ENCODE data around the gene ADAMTSL1.

Gene ADAMTSL1

GRCh38 chr9:18463991-18464390 is 10.0 kb upstream of the ADAMTSL1 start:
- DNase-seq = no peak

- DNase-seq = no peak
Observed at GRCh38 chr9:18466101-18466500, 7.9 kb upstream of the ADAMTSL1 start.

DNA sequence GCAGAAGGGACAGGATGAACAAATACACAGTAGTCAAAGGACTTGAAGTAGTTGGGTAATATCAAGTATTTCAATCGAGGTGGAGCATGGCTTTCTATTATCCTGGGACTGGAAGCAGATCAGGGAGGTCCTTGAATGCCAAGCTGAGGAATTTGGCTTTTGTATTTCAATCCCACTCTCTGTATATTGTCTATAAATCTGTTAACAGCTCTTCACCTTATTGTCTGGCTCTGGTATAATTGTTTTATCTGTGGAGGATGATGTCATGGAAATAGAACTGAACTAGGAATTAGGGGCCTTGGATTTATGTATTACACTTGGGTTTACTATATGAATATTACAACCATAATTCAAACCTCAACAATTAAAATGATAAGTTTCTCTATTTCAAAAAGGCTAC is 6.3 kb upstream of the ADAMTSL1 start:
- DNase-seq = no peak

GRCh38 chr9:18472435-18472834 is 1.5 kb upstream of the ADAMTSL1 start:
- no peak for DNase-seq

DNA sequence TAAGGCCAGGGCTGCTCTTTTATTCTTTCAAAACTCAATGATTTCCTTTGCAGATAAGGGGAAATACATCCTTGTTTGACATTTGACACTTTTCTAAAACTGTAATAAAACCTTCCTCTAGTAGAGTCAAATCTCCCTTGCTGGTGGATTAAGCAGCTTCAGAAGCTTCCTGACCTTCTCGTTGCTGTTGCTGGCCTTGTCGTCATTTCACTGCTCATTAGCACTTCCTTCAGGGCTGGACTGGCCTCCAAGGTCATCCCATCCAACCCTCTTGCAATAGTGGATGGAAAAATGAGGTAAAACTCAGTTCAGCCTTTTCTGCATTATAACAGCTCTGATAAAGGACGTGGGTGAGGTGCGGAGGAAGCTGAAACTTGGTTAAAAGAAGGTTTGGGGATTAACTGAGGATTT is 1.1 kb upstream of the ADAMTSL1 start:
- no peak for DNase-seq

GRCh38 chr9:18474783-18475182 is 830 bp downstream of the ADAMTSL1 start:
- no peak for DNase-seq

- no peak for DNase-seq
Observed at GRCh38 chr9:18477121-18477660, 3.2 kb downstream of the ADAMTSL1 start.

GRCh38 chr9:18477719-18478118 is 3.8 kb downstream of the ADAMTSL1 start:
- DNase-seq = no peak

DNA sequence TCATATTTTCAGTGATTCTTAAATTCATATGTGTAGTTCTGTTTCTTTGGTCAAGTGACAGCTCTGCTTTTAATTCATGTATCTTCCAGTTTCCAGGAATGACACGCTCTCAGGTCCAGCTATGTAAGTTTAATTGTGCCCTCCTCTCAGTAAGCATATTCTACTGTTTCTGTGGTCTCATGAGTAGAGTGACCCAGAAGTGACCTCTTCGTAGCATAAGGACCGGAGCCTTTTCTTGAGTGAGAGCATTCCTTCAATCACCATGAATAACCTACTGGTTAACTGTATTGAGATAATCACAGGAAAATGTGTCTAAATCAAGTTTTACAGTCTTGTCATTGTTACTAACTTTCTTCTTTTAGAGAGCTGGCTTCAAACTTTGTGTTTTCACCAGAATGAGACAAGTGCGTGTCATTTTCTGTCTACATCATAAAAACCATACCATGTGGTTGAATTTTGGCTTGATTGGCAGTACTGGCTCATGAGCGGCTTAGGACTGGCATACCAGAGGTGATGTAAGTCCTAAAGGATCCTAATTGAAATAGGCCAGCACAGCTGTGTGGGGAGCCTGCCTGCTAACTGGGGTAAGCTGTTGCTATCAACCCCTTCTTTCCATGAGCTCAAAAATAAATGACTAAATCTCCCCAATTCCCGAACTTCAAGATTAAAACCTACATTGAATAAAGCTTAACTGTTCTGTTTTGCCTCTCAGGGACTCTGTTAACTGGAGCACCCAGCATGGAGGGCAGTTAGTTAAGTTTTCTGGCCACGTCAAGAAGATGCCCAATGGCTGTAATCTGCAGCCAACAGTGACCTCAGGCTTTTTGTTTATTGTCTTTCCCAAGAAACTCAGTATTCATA is 4.8 kb downstream of the ADAMTSL1 start:
- DNase-seq = no peak

DNA sequence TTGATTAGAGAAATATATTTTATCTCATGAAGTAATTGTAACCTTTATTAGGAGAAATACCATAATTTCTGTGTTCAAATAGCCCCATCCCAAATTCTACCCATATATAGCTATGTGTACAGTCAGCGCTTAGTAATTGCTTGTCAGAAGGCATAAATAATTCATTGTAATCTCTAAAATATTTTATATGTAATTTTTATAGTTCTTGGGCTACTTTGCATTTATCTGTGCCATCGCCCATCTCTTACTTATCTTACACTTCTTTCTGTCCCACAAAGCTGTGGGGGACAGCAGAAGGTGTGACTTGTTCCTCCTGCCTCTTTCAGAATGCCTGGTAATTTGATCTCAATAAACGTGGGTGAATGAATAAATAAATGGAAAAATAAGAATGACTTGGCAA is 5.5 kb downstream of the ADAMTSL1 start:
- DNase-seq = no peak

DNA sequence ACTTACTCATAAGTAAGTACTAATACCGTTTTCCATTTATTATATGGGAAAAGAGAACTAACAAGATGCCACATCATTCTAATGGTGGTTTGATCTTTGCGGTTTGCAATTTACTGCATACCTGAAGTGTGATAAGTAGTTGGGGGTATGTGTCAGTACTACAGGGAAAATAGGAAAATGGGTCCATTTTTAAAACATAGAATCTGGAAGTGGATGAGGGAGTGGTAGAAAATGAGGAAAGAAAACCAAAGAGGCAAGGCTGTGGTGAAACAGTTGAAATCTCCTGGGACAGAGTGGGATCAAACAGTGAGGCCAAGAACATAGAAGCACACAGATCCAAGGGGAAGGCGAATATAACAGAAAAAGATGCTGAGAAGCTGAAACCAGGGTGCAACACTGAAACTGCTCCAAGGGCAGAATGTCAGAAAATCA is 6.7 kb downstream of the ADAMTSL1 start:
- DNase-seq = no peak

GRCh38 chr9:18482371-18482770 is 8.4 kb downstream of the ADAMTSL1 start:
- no peak for DNase-seq

- no peak for DNase-seq
Observed at GRCh38 chr9:18485714-18486113, 11.8 kb downstream of the ADAMTSL1 start.

DNA sequence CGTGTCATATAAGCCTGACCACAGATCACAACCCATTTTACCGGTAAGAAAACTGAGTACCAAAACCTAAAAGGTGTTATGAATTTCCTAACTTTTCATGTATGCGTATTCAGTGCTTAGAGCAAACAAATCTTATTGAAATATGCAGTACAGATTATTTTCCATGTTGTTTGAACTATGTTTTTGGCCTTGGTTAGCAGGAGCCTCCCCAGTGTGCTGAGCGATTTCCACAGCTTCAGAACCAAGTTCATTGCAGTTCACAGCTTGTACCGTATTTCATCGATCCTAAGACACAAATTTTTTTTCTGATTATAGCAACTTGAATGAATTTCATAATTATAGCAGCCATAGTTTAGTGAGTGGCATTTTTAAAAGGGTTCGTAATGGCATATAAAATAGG is 13.7 kb downstream of the ADAMTSL1 start:
- DNase-seq = no peak

- no peak for DNase-seq
Observed at GRCh38 chr9:18488886-18489285, 14.9 kb downstream of the ADAMTSL1 start.

DNA sequence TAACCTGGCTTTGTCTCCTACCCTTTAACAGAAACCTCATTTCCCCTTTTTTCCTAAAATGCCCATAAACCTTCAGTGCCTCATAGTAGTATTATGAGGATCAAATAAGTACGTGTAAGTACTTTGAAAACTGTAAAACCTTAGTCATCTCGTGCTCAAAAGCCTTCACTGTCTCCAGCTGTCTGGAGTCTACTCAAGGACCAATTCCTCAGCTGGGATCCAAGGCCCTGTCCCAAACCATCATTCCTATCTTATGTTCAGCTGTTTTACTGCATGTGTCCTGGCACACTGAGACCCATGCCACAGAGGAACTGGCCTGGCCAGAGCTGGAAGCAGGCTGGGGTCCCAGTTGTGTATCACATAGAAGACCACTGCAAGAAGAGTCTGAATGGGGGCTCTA is 15.9 kb downstream of the ADAMTSL1 start:
- no peak for DNase-seq

DNA sequence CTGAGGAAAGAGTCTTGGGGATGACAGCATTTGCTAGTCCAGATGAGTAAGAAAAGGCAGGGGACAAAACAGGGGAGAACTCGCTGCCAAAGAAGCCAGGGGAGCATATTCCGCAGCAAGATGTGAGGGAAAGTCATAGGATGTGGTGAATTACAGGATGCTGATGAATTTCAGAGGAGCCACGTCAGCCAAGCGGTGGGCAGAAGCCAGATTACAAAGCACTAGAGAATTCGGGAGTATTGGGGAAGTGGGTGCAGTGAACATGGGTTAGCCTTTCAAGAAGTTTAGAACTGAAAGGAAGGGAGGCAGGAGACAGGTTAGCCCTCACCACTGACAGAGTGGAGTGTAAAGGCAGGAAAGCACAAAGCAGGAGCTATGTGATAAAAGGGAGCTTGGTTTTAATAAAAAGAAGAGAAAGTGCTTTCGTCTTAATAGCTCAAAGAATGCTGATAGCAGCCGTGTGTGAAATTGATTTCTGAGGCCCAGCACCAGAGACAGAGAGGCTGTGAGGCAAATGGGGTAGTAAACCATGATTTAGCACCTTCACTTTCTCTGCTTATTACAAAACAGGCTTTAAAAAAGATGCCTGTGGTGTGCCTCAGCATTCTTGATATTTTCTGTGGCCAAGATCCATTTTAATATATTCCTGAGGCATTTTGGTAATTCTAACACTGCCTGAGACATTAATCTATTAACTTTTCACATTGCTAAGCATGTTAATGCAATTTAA is 16.9 kb downstream of the ADAMTSL1 start:
- DNase-seq = no peak

DNA sequence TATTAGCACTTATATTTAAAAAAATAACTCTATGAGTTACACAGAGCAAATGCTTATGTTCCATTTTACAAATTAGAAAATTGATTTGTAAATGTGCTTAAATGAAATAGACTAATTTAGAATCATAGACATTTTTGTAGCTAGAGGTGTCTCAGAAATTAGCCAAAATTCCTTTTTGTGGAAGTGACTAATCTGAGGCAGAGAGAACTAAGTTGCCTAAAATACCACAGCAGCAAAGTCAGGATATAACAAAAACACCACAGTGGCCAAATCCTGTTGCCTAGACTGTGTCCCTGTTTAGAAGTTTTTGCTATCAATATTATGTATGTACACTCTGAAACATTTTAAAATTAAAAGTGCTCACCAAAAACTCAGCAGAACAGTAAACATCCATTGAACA is 18.7 kb downstream of the ADAMTSL1 start:
- DNase-seq = no peak

DNA sequence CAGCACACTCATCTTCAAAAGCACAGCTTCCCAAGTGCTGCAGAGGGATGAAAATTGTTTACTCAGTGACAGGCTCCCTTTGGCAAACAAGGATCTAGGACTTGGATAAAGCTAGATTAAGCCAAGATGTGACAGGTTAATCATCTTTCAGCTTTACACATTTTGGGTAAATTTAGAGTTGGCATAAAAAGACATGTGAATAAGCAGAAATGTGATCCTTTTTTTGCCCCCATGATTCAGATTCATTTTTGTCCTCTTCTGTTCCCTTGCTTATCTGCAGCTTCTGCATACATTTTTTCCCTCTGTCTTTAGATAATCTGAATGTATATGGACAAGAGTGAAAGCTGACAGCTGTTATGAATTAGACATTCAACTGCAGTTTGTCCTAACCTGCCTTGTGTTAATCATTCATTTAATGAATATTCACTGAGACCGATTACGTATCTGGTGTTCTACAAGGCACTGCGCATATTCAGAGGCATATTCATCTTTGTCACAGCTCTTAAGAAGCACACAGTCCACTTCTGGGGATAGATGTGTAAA is 19.6 kb downstream of the ADAMTSL1 start:
- no peak for DNase-seq

- DNase-seq = no peak
Observed at GRCh38 chr9:18495065-18495464, 21.1 kb downstream of the ADAMTSL1 start.

DNA sequence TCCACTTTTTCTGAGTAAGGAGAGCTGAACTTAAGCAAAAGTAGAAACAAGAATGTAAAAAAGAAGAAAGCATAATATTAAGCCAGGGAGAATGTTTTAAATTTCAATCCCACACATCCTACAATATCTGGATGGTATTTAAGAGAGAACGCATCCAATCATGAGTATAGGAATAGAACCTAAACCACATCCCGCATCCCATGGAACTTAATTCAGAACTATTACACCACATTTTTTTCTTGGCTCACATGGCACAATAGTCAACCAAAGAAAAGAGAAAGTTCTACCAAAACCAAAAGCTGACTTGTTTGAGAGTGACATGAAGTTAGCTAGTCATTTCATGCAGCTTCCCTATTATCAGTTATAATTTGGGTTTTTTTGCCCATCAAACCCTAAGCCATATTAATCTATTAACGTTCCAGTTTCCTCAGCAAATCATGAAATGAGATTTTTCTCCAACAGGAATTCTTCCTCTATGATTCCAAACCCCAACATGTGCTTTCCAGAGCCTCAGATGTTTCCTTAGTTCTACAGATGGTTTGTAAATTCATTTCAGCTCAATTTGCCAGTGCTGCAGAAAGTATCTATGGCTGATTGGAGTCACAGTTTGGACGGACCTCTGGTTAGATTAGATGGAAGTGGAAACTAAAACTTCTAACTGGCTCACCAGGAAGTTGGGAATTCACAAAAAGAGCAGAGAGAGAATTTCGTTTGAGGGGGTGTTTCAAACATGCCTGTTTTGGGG is 22.5 kb downstream of the ADAMTSL1 start:
- no peak for DNase-seq

DNA sequence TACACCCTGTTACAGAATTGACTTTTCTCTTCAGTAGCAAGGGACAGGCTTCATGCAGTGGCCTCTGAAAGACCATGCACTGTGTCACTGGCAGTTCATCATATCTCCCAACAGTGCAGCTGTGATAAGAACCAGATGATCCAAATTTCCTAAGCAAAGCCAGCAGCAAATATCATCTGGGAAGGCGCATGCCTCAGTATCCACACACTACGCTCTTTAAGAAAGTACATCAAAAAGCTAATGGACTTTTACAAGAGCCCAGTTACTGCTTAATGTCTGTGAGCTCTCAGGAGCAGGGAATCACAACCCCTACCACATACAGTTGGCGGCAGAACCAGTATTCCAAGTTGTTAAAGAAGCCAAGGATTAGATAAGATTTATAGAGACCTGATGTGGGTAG is 25.1 kb downstream of the ADAMTSL1 start:
- no peak for DNase-seq

DNA sequence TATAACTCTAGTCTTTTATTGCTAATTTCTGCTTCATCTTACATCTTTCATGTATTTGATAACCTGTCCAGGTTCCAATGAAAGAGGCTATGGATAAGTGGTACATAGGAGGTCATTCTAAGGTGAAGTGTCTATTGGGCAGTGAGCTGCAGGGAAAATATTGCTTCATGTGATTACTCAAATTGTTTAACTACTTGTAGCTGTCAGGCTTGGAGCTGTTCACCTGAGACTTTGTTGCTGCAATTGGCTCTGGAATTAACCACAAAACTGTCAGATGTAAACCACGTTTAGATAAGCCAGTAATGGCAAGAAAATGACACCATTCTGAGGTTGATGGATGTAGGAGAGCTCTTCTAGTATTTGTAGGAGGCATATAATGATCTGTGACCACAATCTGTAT is 26.0 kb downstream of the ADAMTSL1 start:
- DNase-seq = no peak
